SIG-M5 treated with dmso at 0.1 percent for 504 hours (cell line): ENCODE measurements around the gene SMC5.
"Not testable (repeated sequence)": the region's sequence is repeated elsewhere in the genome, so short reads cannot be mapped to it uniquely, and the experiment has no call there.

Experiments
- DNase-seq: peaks from one replicate; lab custom pipeline; 2025; ENCODE audit not compliant: unreplicated experiment; lab: John Stamatoyannopoulos, UW

SMC5 gene

DNA sequence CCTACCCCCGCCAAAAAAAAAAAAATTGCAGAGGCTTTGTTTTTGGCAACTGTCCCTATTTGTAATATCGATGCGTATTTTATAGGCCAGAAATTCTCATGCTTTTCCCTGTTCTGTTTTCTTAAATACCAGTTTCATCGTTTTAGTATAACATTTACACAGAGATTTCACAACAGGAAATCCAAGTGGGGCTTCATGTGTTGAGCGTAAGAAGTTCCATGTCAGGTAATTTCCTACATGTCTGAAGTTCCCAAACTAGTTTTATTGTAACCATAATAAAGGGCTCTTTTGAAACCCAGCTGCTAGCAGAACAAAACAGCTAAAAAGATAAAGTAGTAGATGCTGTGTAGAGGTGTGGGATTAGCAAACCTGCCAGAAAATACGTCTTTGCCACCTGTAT lies 4.2 kb downstream of the SMC5 start:
- DNase-seq = no peak

DNA sequence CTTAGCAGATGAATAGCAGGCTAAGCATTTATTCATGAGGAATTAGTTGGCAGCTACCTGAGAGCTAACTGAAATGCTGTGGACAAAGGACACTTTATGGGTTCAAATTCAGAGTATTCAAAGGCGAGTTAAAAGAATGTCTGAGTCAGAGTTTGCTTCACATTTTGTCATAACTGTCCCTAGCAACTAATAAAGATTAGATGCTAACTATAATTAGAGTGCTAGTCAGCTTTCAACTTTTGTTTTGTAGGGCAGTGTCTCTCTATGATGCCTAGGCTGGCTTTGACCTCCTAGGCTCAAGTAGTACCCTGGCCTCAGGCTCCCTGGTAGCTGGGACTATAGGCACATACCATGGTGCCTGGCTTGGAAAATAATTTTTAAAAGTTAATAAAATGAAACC lies 4.6 kb downstream of the SMC5 start:
- DNase-seq = no peak

DNA sequence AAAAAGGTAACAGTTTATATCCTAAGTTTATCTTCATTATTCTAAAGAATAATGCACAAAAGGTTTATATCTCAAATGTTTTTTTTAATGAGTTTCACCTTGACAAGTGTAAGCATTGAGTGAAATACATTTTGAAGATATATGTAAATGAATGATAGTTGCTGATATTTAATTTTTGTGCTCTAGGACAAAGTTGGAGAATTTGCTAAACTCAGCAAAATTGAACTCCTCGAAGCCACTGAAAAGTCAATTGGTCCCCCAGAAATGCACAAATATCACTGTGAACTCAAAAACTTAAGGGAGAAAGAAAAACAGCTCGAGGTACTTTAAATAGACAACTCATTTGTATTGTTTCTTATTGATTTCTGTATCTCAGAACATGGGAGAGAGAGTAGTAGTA lies 19.5 kb downstream of the SMC5 start:
- no peak for DNase-seq

DNA sequence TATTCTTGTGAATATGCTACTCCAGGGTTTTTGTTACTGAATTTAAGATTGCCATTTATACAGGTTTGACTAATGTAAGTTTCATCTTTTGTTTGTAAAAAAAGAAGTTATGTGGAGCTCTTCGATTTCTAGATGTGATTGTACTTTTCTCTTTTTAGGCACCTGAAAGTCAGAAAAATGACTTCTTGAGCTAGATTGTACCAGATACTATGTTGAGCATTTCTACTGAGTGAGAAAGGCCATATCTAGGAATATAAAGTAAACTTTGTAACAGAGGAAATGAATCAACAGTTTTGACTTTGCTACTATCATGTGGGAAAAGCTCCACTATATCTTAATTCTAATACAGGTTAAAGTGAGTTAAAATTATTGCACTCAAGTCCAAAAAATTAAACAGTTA lies 25.1 kb downstream of the SMC5 start:
- no peak for DNase-seq

DNA sequence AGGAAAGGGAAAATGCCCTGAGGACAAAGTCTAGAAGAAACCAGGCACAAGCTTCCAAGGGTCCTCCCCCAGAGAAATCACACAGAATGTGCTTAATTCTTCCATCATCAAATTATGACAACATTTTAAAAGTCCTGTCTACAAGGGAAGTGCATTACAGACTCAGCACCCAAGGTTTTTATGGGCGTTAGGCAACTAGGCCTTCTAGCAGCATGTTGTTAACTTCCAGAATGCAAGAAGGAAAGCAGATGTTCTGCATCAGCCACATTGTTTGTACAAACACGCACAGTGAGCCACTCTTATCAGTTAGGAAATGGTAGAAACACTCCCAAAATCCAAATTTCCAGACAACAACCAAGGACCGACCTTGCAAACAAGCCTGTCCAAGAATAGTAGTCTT lies 26.5 kb downstream of the SMC5 start:
- DNase-seq = no peak

DNA sequence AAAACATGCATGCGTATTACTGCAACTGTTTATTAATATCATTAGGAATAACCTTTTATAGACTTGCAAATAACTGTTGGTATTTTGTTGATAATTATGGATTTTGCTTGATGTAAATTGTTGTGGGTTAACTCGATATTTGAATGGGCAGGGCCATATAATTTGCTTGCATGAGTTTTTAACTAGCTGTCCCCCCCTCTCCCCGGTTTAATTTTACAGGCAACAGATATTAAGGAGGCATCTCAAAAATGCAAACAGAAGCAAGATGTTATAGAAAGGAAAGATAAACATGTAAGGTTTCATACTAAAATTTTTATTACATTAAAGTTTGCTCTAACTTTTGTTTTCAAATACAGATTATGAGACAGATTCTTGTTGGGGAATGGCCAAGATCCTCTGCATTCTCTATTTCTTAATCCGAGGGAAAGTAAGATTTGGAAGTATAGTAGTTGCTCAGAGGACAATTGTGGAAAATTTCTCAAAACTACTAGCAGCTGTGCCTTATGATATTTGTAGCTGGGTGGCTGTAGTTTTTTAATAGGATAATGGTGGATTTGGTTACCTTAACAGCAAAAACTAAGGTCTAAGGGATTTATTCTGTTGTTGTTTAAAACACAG lies 27.3 kb downstream of the SMC5 start:
- no peak for DNase-seq

DNA sequence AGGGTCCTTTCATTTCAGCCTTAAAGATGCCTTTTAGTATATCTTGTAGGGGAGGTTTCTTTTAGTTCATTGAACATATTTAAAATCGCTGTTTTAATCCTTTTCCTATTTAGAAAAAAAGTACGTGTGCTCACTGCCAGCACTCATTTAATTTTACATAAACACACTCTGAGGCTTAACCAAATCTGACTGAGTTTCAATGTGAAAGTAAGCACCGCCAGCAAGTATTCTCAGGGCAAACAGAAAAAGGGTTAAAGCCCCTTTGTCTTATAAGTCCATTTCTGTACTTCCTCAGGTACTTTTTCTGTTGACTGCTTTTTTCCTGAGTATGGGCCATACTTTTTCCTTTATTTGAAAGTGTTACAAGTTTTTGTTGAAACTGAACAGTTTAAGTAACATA lies 31.8 kb downstream of the SMC5 start:
- DNase-seq = no peak

DNA sequence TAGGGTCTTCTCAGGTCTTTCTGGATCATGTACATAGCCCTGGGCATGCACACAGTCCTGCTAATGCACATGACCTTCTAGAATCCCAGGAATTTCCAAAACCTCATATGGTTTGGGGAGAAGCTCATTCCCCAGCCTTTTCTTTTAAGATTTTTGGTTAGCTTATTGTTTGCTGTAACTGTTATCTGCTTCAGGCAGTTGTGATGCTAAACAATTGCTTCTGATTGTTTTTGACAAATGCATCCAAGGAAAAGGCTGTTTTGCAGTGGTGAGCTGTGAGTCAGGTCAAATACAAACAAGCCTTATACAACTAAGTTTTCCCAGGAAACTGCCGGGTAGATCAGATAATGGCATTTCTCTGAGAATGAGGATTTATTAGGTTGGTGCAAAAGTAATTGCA lies 32.7 kb downstream of the SMC5 start:
- no peak for DNase-seq

DNA sequence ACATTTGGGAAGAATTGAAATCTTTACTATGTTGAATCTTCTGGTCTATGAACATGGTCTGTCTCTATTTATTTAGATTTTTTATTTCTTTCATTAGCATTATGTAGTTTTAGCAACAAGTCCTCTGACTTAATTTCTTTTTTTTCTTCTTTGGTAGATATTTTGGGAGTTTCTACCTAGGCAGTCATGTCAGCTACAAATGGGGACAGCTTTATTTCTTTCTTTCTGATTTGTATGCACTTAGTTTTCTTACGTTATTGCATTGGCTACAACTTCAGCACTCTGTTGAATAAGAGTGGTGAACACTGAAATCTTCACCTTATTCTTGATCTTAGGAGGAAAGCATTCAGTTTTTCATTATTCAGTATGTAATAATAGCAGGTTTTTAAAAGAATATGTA lies 33.5 kb downstream of the SMC5 start:
- no peak for DNase-seq

DNA sequence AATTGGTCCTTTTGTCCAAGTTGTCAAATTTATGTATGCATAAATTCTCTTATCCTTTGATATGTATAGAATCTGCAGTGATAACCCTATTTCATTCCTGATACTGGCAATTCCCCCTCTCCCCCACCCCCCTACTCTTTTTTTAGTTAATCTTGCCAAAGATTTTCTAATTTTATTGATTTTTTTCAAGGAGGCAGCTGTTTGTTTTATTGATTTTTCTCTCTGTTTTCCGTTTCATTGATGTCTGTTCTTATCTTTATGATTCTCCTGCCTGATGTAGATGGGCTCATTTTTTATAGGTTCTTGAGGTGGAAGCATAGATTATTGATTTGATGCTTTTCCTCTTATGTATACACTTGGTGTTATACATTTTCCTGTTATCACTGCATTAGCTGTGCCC lies 34.4 kb downstream of the SMC5 start:
- no peak for DNase-seq

DNA sequence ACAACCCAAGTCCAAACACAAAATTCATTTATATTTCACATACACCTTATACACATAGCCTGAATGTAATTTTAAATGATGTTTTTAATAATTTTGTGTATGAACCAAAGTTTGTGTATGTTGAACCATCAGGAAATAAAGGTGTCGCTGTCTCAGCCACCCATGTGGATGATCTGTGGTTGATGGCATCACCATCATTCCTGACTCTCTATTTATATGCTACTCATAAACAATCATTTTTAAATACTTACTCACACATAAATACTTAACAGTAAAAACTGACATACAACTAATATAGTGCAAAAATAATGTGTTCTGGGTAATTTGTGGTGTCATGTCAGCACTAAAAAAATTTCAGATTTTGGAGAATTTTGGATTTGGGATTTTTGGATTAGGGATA lies 38.4 kb downstream of the SMC5 start:
- no peak for DNase-seq

DNA sequence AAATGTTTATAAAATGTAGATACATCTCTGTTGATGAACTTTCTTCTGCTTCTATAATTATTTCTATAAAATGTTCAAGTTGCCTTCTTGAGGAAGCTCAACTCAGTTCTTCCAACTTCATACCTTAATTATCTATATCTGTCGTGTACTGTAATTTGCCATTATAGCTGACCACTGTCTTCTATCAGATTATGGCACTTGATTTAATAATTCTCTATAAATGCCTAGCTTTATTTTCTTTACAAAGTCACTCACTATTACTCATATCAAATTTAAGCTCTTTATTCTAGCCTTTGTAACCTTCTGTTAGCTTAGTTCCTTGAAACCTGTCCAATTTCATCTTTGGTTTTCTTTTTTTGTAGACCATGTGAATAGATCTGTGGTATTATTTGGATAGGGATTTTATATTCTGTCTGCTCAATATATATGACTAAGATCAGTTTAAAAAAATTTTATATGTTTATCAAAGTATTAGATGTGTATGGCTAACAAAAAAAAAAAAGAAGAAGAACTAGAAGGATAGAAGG lies 39.5 kb downstream of the SMC5 start:
- DNase-seq = no peak

DNA sequence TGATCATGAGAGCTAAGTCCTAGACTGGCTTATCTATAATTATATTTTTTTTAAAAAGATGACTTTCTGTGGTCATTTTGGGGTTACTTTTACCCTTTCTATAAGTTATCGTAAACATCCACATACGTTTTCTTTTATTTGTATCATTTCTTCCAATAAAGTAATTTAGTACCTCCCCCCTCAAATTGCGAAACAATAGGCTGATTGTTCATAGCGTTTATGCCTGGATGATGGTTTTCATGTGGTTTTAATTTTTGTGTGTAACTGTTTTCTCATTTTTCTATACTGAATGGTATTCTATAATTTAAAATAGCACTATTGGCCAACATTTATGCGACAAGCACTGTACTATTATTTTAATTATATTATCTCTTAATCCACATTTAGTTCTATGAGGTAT lies 44.5 kb downstream of the SMC5 start:
- no peak for DNase-seq

DNA sequence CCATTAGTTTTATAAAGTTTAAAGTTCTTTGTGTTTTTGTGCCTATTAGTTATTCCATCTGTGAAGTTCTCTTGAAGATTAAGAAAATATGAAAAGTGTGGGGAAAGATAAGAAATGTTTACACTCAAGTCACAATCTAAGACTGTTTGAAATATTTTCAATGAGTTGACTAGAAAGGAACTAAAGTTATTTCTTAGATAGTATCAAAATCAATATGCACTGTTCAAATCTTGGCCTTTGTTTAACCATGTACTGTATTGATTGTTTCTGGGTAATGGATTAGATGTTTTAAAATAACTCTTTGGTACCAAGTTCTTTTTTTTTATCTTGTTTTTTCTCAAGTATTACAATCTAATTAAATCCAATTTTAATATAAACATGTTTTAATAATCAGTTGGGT lies 46.0 kb downstream of the SMC5 start:
- DNase-seq = no peak

DNA sequence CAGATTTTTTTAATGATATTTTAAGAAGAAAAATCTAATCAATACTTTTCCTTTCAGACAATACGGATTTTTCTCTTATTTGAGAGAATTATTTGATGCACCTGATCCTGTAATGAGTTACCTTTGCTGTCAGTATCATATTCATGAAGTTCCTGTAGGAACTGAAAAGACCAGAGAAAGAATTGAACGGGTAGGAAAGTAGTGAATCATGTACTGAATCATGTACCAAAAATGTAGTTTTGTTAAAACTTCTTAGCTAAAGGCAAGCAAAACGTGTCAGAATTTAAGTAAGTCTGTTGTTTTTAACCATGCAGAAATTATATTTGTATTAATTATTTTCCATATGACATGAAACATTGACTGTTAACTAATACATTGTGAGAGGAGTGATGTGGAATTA lies 56.6 kb downstream of the SMC5 start:
- DNase-seq = no peak

DNA sequence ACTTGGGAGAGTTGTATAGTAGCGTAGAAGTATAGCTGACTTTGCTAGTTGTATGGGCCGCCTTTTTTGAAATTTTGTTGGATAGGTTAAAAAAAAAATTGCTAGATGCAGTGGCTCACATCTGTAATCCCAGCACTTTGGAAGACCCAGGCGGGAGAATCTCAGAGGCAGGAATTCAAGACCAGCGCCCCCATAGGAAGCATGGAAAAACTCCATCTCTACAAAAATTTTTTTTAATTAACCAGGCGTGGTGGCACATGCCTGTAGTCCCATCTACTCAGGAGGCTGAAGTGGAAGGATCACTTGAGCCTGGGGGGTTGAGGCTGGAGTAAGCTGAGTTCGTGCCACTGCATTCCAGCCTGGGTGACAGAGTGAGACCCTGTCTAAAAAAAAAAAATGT lies 59.2 kb downstream of the SMC5 start:
- no peak for DNase-seq

DNA sequence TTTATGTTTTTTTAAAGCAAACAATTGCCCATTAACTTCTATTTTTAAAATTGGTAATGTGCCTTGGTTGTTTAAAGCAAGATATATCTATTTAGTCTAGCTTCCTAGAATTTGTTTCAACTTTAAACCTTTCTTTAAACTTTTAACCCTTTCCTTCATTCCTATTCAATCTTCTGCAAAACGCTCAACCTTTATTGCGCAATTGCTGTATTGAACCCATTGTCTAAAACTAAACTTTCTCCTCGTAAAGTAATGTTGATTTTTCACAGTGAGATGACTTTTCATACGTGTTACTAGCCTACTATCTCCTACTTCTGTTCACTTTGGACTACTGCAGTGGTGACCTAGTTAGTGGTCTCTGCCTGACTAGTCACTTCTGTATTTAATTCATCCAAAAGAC lies 63.3 kb downstream of the SMC5 start:
- no peak for DNase-seq

DNA sequence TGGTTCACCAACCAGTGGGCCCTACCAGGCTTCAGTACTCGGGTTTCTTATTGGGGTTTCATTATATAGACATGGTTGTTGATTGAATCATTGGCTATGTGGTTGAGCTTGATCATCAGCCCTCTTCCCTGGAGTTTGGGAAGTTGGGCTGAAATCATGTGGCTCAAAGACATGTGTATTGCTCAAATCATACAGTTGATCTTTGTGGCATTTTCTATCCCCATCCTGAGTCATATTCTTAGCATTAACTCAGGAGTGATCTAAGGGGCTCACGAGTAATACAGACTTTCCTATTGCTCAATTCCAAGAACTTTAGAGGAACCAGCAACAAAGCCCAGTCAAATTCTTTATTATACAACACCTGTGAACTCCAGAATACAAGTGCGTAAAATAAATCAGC lies 66.2 kb downstream of the SMC5 start:
- no peak for DNase-seq

DNA sequence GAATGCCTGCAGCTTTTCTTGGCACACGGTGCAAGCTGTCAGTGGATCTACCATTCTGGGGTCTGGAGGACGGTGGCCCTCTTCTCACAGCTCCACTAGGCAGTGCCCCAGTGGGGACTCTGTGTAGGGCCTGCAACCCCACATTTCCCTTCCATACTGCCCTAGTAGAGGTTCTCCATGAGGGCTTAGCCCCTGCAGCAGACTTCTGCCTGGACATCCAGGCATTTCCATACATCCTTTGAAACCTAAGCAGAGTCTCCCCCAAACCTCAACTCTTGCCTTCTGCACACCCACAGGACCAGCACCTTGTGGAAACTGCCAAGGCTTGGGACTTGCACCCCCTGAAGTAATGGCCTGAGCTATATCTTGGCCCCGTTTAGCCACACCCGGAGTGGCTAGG lies 69.8 kb downstream of the SMC5 start:
- DNase-seq = not testable (repeated sequence)

DNA sequence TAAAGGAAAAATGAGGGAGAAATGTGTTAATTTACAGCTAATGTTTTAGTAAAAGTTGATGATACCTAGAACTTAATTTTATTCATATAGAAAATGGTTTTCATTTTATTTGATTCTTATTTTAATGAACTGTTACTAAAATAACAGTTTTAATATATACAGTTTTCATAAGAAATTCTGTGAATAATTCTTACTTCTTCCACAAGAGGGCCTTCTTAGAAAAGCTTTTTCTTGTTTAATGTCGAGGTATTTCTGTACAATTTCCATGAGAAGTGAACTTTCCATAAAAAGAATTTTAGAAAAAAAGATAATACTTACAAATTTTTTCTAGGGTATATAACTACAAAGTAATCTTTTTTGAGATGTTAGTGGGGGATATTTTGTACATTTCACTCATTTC lies 81.8 kb downstream of the SMC5 start:
- no peak for DNase-seq

DNA sequence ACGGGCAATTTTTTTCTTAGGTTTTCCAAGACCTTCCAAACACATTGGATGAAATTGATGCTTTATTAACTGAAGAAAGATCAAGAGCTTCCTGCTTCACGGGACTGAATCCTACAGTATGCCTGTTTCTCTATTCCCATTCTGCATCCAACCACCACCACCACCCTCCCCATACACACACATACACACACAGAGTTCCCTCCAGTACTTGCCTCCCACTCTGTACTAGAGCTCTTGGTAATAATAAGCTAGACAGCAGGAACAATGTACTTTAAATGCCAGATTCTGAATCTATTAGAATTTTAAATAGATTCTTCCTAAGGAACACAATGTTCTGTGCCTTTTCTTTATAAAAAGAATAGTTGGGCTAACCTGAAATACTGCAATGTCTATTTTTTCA lies 88.3 kb downstream of the SMC5 start:
- DNase-seq = no peak

DNA sequence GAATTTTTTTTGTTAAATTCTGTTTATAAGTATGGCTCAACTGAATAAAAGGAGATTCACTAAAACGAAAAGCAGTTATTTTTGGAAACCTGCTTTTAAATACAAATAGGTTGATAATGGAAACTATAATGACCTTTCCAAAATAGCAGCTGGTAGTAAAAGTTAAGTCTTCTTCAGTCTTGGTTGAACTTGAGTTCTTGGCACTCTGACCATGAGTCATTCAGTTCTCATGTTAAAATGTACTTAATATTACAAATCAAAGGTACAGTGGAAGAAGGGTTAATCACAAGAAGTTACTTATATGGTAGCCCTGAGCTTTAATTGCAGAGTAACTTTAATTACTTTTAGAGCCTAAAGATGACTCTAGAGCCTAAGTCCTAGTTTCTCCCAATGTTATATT lies 93.6 kb downstream of the SMC5 start:
- no peak for DNase-seq

DNA sequence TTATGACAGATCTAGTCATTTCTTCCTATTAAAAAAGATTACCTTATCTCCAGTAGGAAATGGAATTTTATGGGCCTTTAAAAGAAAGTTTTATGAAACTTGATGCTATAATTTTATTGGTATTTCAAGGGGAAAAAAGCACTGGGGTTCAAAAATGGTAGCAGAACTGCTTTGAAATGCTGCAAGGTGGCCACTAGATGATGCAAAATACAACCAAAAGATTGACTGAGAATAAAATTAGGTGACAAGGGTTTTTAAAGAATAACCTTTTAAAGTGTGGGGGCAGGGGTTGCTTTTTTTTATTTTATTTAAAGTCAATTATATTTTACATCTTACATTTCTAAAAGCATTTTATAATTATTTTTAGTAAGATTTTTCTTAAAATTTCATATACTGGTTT lies 94.0 kb downstream of the SMC5 start:
- DNase-seq = no peak

DNA sequence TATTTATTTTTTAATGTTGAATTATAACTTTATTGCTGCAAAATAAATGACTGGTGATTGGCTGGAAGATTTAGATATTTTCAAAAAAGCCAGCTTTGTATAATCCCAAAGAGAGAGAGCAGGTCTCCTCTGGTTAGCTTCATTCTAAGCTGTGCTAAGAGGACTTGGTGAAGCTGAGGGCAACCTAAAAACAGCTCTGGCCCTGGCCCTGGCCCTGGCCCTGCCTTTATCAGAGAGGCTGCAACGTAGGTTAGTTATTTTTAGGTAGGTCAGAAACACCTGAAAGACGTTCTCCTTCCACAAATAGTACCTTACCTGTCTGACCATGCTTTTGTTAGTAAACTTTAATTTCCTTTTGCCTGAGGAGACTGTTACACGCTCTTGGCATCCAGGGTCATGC lies 97.0 kb downstream of the SMC5 start:
- DNase-seq = no peak
